HepG2 (cell line): ENCODE results near the gene NTN4. TPM values are rescaled to one million over a fixed set of nuclear protein-coding genes. Genes with fewer than 3 reads are reported as not detected.

ENCODE experiments used
- AHDC1 ChIP-seq: sonication (generic); formaldehyde crosslinking; IDR thresholded peaks from 2 replicates; pipeline ENCODE4 v1.5.1; 2020; ENCODE audit warnings: mild to moderate bottlenecking, missing genetic modification reagents, borderline replicate concordance
- ARID3A ChIP-seq: IDR thresholded peaks from 2 replicates; pipeline ENCODE4 v1.6.1; 2012; ENCODE audit warnings: low read depth, low read length, improper control_type of control experiment
- ATF7 ChIP-seq, 2 experiments: fragments of 450-650 bp in 1 of 2; sonication (generic) in 1 of 2; formaldehyde crosslinking in 1 of 2; IDR thresholded peaks; 2 replicates each; pipeline versions ENCODE4 v1.4.0 to v1.6.1; 2016 to 2020; ENCODE audit warnings: antibody characterized with exemption in 1 of 2, mild to moderate bottlenecking in 1 of 2, missing genetic modification reagents in 1 of 2
- BHLHE40 ChIP-seq: IDR thresholded peaks from 2 replicates; pipeline ENCODE4 v1.6.1; 2011; ENCODE audit warnings: low read length, improper control_type of control experiment
- CREB1 ChIP-seq, 2 experiments: fragments of 450-650 bp in 1 of 2; IDR thresholded peaks; 2 replicates each; pipeline ENCODE4 v1.6.1; 2016 to 2017; ENCODE audit warnings: control low read depth in 1 of 2, mild to moderate bottlenecking in 1 of 2, missing compliant biosample characterization in 1 of 2, missing genetic modification characterization in 1 of 2
- FOSL1 ChIP-seq: sonication (generic); formaldehyde crosslinking; IDR thresholded peaks from 2 replicates; pipeline ENCODE4 v1.9.0; 2021; ENCODE audit warnings: missing genetic modification reagents, borderline replicate concordance
- HINFP ChIP-seq: sonication (generic); formaldehyde crosslinking; IDR thresholded peaks from 2 replicates; pipeline ENCODE4 v1.4.0; 2020; ENCODE audit warnings: low read depth, mild to moderate bottlenecking, missing genetic modification reagents
- ISL2 ChIP-seq: sonication (generic); formaldehyde crosslinking; IDR thresholded peaks from 2 replicates; pipeline ENCODE4 v1.5.0; 2020; ENCODE audit warnings: missing genetic modification reagents
- KLF11 ChIP-seq: IDR thresholded peaks from 2 replicates; pipeline ENCODE4 v1.6.1; 2016; ENCODE audit warnings: missing compliant biosample characterization
- MAFF ChIP-seq: IDR thresholded peaks from 2 replicates; pipeline ENCODE4 v1.6.1; 2011; ENCODE audit warnings: low read depth, low read length, improper control_type of control experiment
- MED13 ChIP-seq: sonication (generic); formaldehyde crosslinking; IDR thresholded peaks from 2 replicates; pipeline ENCODE4 v1.5.0; 2020; ENCODE audit warnings: missing genetic modification reagents
- NR2F2 ChIP-seq: IDR thresholded peaks from 2 replicates; pipeline ENCODE4 v1.6.1; 2012; ENCODE audit warnings: low read depth, inconsistent platforms, borderline replicate concordance
- TARDBP ChIP-seq: sonication (generic); formaldehyde crosslinking; IDR thresholded peaks from 2 replicates; pipeline ENCODE4 v1.8.0; 2022; ENCODE audit warnings: mild to moderate bottlenecking, missing genetic modification reagents
- TCF7L2 ChIP-seq: IDR thresholded peaks from 2 replicates; pipeline ENCODE4 v1.6.1; 2011; ENCODE audit warnings: mild to moderate bottlenecking, low read depth, low read length, moderate library complexity
- ZBTB39 ChIP-seq: sonication (generic); formaldehyde crosslinking; IDR thresholded peaks from 2 replicates; pipeline ENCODE4 v1.5.0; 2020; ENCODE audit warnings: missing genetic modification reagents
- ZMYM4 ChIP-seq: sonication (generic); formaldehyde crosslinking; IDR thresholded peaks from 2 replicates; pipeline ENCODE4 v1.8.1; 2023; ENCODE audit warnings: mild to moderate bottlenecking, missing genetic modification reagents
- ZNF460 ChIP-seq: sonication (generic); formaldehyde crosslinking; IDR thresholded peaks from 2 replicates; pipeline ENCODE4 v1.5.1; 2020; ENCODE audit warnings: missing genetic modification reagents, mild to moderate bottlenecking, borderline replicate concordance
- ZNF660 ChIP-seq: sonication (generic); formaldehyde crosslinking; IDR thresholded peaks from 2 replicates; pipeline ENCODE4 v1.5.1; 2020; ENCODE audit warnings: mild to moderate bottlenecking, low read depth, missing genetic modification reagents, borderline replicate concordance
- polyA plus RNA-seq, 8 experiments: library from polyadenylated mRNA; depleted of rRNA in 3 of 8; stranded (reverse) in 7 of 8; unstranded in 1 of 8; fragments of >200 nt; fragmentation: Illumina TruSeq in 4 of 8; extraction: Trizol in 4 of 8; gene quantifications; 2 replicates each; pipeline versions ENCODE4 v1.2.1 to v1.2.3, GENCODE V29; 2011 to 2016; ENCODE audit warnings: low read depth in 4 of 8, missing spikeins in 1 of 8, mixed read lengths in 1 of 8; ENCODE audit not compliant: insufficient read depth in 1 of 8
- total RNA-seq, 5 experiments: library from RNA; depleted of rRNA; stranded (reverse); fragments of >200 nt; fragmentation: Illumina TruSeq; extraction: Trizol; gene quantifications; 2 replicates each; pipeline ENCODE4 v1.2.3, GENCODE V29; 2016; ENCODE audit warnings: low read depth in 1 of 5

Gene NTN4
- total and polyA plus RNA-seq, 2 of the 13 experiments (the other 11 are each of a cell fraction or from before 2014, with no cell fraction given), result 7.8 to 11.5 TPM

- TF ChIP-seq ATF7 (IDR thresholded peaks at IDR 0.05) (no peak), ATF7 (CRISPR knock-in tag; IDR thresholded peaks at IDR 0.05) (no peak), MED13 (peak; percentile 91), NR2F2 (peak; percentile 78; the same call in 1 of the 2 replicates), ISL2 (CRISPR knock-in tag) (peak; percentile 99), TCF7L2 (peak; percentile 97), ZBTB39 (CRISPR knock-in tag) (peak; percentile 100), MAFF (peak; percentile 81), ZMYM4 (peak; percentile 81), FOSL1 (peak; percentile 70; the same call in 1 of the 2 replicates), AHDC1 (CRISPR knock-in tag) (peak; percentile 95), BHLHE40 (0 out of 2 replicates have a peak, but pooled peaks have one; percentile 8), ZNF660 (CRISPR knock-in tag) (no peak), HINFP (CRISPR knock-in tag) (no peak), ZNF460 (CRISPR knock-in tag) (no peak), ARID3A (peak; percentile 89), KLF11 (CRISPR knock-in tag) (peak; percentile 80), TARDBP (CRISPR knock-in tag) (peak; percentile 74; the same call in 1 of the 2 replicates), CREB1 (IDR thresholded peaks at IDR 0.05) (no peak), CREB1 (CRISPR knock-in tag; IDR thresholded peaks at IDR 0.05) (peak; percentile 67; the same call in 1 of the 2 replicates)
These were observed 28.3 kb downstream of the NTN4 start (continued) for GRCh38 chr12:95762123-95762785.
